ENCODE data around the gene TGM2.

Gene TGM2

DNA sequence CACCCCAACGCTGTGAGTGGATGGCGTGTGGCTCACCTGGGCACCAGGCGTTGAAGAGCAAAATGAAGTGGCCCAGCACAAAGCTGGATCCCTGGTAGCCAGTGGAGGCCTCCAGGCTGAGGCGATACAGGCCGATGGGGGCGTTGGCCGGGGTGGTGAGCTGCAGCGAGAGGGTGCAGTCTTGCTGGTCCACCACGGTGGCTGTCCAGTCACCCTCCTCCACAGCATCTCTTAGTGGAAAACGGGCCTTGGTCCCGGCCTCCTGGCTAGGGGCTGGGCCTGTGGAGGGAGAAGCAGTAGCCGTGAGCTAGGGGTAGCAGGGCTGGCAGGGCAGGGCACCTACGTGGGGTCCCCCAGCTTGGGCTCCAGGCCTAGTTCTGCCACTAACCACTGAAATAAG lies 9.3 kb downstream of the TGM2 start:
- no peak overlapping the region for H3K4me3 ChIP-seq (ENCODE audit: low read depth, low read length)
- TF ChIP-seq, protein P1, sequence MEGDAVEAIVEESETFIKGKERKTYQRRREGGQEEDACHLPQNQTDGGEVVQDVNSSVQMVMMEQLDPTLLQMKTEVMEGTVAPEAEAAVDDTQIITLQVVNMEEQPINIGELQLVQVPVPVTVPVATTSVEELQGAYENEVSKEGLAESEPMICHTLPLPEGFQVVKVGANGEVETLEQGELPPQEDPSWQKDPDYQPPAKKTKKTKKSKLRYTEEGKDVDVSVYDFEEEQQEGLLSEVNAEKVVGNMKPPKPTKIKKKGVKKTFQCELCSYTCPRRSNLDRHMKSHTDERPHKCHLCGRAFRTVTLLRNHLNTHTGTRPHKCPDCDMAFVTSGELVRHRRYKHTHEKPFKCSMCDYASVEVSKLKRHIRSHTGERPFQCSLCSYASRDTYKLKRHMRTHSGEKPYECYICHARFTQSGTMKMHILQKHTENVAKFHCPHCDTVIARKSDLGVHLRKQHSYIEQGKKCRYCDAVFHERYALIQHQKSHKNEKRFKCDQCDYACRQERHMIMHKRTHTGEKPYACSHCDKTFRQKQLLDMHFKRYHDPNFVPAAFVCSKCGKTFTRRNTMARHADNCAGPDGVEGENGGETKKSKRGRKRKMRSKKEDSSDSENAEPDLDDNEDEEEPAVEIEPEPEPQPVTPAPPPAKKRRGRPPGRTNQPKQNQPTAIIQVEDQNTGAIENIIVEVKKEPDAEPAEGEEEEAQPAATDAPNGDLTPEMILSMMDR (IDR thresholded peaks at IDR 0.05; ENCODE audit: borderline replicate concordance, insufficient read depth, low read depth, low read length), result no peak

DNA sequence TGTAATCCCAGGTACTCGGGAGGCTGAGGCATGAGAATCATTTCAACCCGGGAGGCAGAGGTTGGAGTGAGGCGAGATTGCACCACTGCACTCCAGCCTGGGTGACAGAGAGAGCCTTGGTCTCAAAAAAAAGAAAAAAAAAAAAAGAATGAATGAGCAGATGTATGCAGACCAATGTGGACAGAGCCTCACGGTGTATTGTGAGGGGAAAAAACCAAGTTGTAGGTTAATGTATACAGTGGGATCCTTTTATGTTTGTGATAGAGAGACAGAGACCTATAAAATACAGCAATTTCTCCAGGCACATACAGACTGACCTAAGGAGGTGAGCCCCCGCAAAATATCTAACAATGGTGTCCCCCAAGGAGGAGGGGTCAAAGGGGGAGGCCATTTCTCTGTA lies 11.7 kb downstream of the TGM2 start:
- no peak overlapping the region for H3K4me3 ChIP-seq (ENCODE audit: low read depth, low read length)
- TF ChIP-seq, protein P1 (IDR thresholded peaks at IDR 0.05; ENCODE audit: borderline replicate concordance, insufficient read depth, low read depth, low read length), result no peak

DNA sequence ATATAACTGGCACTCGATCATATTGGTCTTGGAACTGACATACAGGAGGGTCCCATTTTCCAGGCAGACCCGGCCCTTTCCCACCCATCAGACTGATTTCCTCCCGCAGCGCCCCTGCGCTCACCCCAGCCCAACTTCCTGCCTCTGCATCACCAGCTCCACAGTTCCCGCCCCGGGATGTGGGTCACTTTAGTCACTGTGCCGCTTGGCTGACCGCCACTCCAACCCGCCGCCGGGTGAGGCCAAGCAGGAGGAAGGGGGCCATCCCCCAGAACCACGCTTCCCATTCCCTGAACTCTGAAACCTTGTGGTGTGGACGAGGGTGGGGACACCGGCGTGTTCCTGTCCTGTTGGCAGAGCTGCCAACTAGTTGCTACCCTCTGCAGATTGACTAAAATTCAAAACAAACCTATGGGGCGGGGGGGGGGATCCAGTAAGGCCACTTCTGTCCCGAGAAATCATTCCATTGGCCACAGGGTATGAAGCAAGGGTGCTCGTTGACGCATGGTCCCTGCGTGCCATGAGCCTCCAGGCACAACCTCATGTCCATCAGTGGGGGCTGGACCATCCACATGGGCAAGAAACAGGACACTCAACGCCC lies 12.3 kb downstream of the TGM2 start:
- H3K4me3 ChIP-seq (ENCODE audit: low read depth, low read length), result no peak overlapping the region

DNA sequence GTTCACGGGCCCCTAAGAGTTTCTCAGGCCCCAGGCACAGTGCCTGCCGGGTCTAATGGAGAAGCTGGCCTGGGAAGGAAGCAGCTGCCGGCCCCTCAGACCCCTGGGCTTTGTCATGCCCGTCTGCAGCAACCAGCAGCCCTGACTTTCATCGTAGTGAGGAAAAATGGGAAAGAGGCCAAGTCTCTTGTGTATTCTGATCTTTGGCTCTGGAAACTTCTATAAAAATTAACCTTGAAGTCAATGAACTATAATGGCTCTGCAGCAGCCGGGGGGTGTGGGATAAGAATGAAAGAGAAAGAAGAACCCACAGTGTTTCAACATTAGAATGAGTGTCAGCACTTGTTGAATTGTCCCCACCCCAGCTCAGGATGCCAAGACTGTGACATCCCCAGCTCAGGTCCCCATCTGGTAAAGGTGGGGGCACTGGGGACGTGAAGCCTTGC lies 12.9 kb downstream of the TGM2 start:
- no peak overlapping the region for H3K4me3 ChIP-seq (ENCODE audit: low read depth, low read length)
- TF ChIP-seq, protein P1 (IDR thresholded peaks at IDR 0.05; ENCODE audit: borderline replicate concordance, insufficient read depth, low read depth, low read length), result no peak

More for the DNA sequence above, 12.3 kb downstream of the TGM2 start:
- TF ChIP-seq, protein P1 (IDR thresholded peaks at IDR 0.05; ENCODE audit: borderline replicate concordance, insufficient read depth, low read depth, low read length), result no peak

DNA sequence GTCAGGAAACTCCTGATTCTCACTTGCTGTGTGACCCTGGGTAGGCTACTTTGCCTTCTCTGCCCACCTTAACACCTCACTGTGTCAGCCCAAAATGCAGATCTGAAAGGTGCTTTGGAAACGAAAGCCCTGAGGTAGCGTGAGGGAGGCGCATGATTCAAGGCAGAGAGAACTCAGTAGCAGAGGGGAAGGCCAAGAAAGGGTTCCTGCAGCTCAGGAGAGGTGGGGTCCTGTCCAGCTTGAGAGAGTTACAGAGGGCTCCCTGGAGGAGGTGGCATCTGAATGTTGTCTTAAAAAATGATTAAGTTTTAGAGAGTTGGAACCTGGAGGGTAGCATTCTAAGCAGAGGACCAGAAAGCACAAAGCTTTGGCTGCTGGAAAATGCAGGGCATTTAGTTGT lies 13.6 kb downstream of the TGM2 start:
- no peak overlapping the region for H3K4me3 ChIP-seq (ENCODE audit: low read depth, low read length)

DNA sequence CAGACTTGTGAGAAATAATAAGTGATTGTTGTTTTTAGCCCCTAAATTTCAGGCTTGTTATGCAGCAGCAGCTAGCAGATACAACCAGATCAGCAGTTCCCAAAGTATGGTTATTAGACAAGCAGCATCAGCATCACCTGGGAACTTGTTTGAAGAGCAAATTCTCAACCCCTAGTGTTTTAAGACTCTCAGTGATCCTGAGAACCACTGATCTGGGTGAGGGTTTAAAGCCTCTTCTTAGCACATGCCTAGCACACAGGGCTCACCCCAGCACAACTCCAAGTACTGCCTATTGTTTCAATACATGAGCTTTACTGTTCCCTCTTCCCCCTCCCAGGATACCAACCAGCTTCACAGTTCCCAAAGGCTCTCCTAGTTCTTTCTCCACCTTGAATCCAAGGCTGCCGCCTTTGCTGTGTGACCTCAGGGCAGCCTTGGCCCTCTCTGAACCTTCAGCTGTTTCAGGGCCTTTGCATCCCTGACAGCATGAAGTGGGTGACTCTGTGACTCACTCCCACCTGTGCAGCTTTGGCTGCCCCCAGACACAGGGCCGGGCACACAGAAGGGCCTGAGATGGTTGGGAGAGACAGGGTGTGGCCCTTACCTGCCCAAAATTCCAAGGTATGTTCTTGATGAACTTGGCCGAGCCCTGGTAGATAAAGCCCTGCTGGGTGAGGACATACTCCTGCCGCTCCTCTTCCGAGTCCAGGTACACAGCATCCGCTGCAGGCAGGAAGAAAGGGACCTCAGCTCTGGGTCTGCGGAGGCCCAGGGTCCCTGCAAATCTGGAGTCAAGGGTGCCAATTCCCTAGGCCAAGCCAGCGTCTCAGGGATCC lies 14.5 kb downstream of the TGM2 start:
- no peak overlapping the region for H3K4me3 ChIP-seq (ENCODE audit: low read depth, low read length)
- TF ChIP-seq, protein P1 (IDR thresholded peaks at IDR 0.05; ENCODE audit: borderline replicate concordance, insufficient read depth, low read depth, low read length), result no peak

More for the DNA sequence above, 13.6 kb downstream of the TGM2 start:
- TF ChIP-seq, protein P1 (IDR thresholded peaks at IDR 0.05; ENCODE audit: borderline replicate concordance, insufficient read depth, low read depth, low read length), result no peak

All from GM12875 (cell line).